Mesenchymal stem cell (in vitro differentiated cells and primary cell): ENCODE results near the gene HOMEZ.
"Not testable (repeated sequence)": the region's sequence is repeated elsewhere in the genome, so short reads cannot be mapped to it uniquely, and the experiment has no call there.

Source experiments
- DNase-seq: peaks from one replicate; pipeline ENCODE4 v3.0.0-alpha.2; 2013
- H2AFZ ChIP-seq: one replicate; pipeline ENCODE4 v1.6.1; 2013; ENCODE audit warnings: low read depth, mild to moderate bottlenecking, control low read depth, inconsistent platforms, low read length, moderate library complexity
- H2AK5ac ChIP-seq: 2 replicates; pipeline ENCODE4 v1.6.1; 2013; ENCODE audit warnings: low read length, moderate library complexity, mild to moderate bottlenecking, inconsistent platforms; ENCODE audit not compliant: severe bottlenecking
- H2BK120ac ChIP-seq: one replicate; pipeline ENCODE4 v1.6.1; 2013; ENCODE audit warnings: low read depth, mild to moderate bottlenecking, inconsistent platforms, low read length, moderate library complexity
- H2BK12ac ChIP-seq, 2 experiments: one replicate each; pipeline ENCODE4 v1.6.1; 2013; ENCODE audit warnings: inconsistent platforms in 2 of 2, low read length in 2 of 2, mild to moderate bottlenecking in 2 of 2, moderate library complexity in 2 of 2, control low read depth in 1 of 2
- H2BK15ac ChIP-seq: one replicate; pipeline ENCODE4 v1.6.1; 2013; ENCODE audit warnings: mild to moderate bottlenecking, low read depth, inconsistent platforms; ENCODE audit not compliant: poor library complexity, severe bottlenecking
- H2BK5ac ChIP-seq: 2 replicates; pipeline ENCODE4 v1.6.1; 2013; ENCODE audit warnings: low read depth, mild to moderate bottlenecking, low read length, control low read depth, inconsistent platforms; ENCODE audit not compliant: poor library complexity, severe bottlenecking
- H3K14ac ChIP-seq, 2 experiments: one replicate each; pipeline ENCODE4 v1.6.1; 2013; ENCODE audit warnings: inconsistent platforms in 2 of 2, low read length in 2 of 2, control low read depth in 1 of 2, mild to moderate bottlenecking in 1 of 2, moderate library complexity in 1 of 2
- H3K18ac ChIP-seq, 2 experiments: one replicate each; pipeline ENCODE4 v1.6.1; 2013; ENCODE audit warnings: inconsistent platforms in 2 of 2, low read length in 2 of 2, control low read depth in 1 of 2, low read depth in 1 of 2, mild to moderate bottlenecking in 1 of 2
- H3K23ac ChIP-seq, 2 experiments: one replicate each; pipeline ENCODE4 v1.6.1; 2013; ENCODE audit warnings: inconsistent platforms in 2 of 2, low read length in 2 of 2, mild to moderate bottlenecking in 2 of 2, moderate library complexity in 2 of 2, control low read depth in 1 of 2
- H3K27ac ChIP-seq: 2 replicates; pipeline ENCODE4 v1.5.1; 2013; ENCODE audit warnings: mild to moderate bottlenecking, moderate library complexity, low read length, control low read depth, inconsistent platforms; ENCODE audit not compliant: poor library complexity, severe bottlenecking
- H3K27me3 ChIP-seq, 2 experiments: 2 replicates each; pipeline versions ENCODE4 v1.6.1 to v1.7.0; 2013; ENCODE audit warnings: low read length in 2 of 2, mild to moderate bottlenecking in 2 of 2, moderate library complexity in 2 of 2, control low read depth in 1 of 2, inconsistent platforms in 1 of 2; ENCODE audit not compliant: control insufficient read depth in 1 of 2, insufficient read depth in 1 of 2
- H3K36me3 ChIP-seq, 2 experiments: 2 replicates each; pipeline versions ENCODE4 v1.6.1 to v1.7.0; 2013; ENCODE audit warnings: low read length in 2 of 2, control low read depth in 1 of 2, inconsistent platforms in 1 of 2, low read depth in 1 of 2, mild to moderate bottlenecking in 1 of 2; ENCODE audit not compliant: insufficient read depth in 2 of 2, control insufficient read depth in 1 of 2
- H3K4ac ChIP-seq, 2 experiments: one replicate each; pipeline ENCODE4 v1.6.1; 2013; ENCODE audit warnings: inconsistent platforms in 2 of 2, low read length in 2 of 2, mild to moderate bottlenecking in 2 of 2, moderate library complexity in 2 of 2, control low read depth in 1 of 2, low read depth in 1 of 2
- H3K4me1 ChIP-seq: 2 replicates; pipeline ENCODE4 v1.6.1; 2013; ENCODE audit warnings: low read depth, low read length, control low read depth; ENCODE audit not compliant: control insufficient read depth, insufficient read depth
- H3K4me2 ChIP-seq: 2 replicates; pipeline ENCODE4 v1.6.1; 2013; ENCODE audit warnings: low read length, mild to moderate bottlenecking, inconsistent platforms; ENCODE audit not compliant: poor library complexity, severe bottlenecking
- H3K4me3 ChIP-seq, 2 experiments: 2 replicates each; pipeline versions ENCODE4 v1.5.1 to v1.7.0; 2013; ENCODE audit warnings: low read length in 2 of 2, mild to moderate bottlenecking in 2 of 2, control low read depth in 1 of 2, low read depth in 1 of 2; ENCODE audit not compliant: insufficient read depth in 1 of 2
- H3K79me1 ChIP-seq: replicated peaks from 2 replicates; pipeline ENCODE4 v1.6.1; 2013; ENCODE audit warnings: mild to moderate bottlenecking, control low read depth, low read length, inconsistent platforms; ENCODE audit not compliant: poor library complexity, severe bottlenecking
- H3K9ac ChIP-seq: 2 replicates; pipeline ENCODE4 v1.7.0; 2013; ENCODE audit warnings: mild to moderate bottlenecking, low read length, moderate library complexity
- H3K9me3 ChIP-seq: 2 replicates; pipeline ENCODE4 v1.7.0; 2013; ENCODE audit warnings: mild to moderate bottlenecking, low read length; ENCODE audit not compliant: control insufficient read depth
- H4K8ac ChIP-seq: one replicate; pipeline ENCODE4 v1.6.1; 2013; ENCODE audit warnings: inconsistent platforms, mild to moderate bottlenecking, low read length, moderate library complexity
- H4K91ac ChIP-seq: one replicate; pipeline ENCODE4 v1.6.1; 2013; ENCODE audit warnings: mild to moderate bottlenecking, low read length, inconsistent platforms
- WGBS: methylation state at CpG from one replicate; pipeline ENCODE4 v1.1.7; 2013; ENCODE audit warnings: mixed read lengths; 5-methylcytosine and 5-hydroxymethylcytosine counted together

Gene HOMEZ

GRCh38 chr14:23284654-23285529 lies 1.0 kb downstream of the HOMEZ start:
- no peaks in the 10 kb centered on the region for H3K9me3 ChIP-seq
- H3K79me1 ChIP-seq, result peaks cover 22% of the 10 kb centered on the region
- H2BK120ac ChIP-seq, result peak overlapping the region; percentile 54
- peak overlapping the region; percentile 26 for H2BK15ac ChIP-seq
- H3K4me1 ChIP-seq, result peaks cover 7% of the 10 kb centered on the region
- H3K9ac ChIP-seq, result peak overlapping the region; percentile 93
- no peak overlapping the region for H3K14ac ChIP-seq
- 38% methylated on average over 7 of the region's 9 CpGs for WGBS
- H3K36me3 ChIP-seq, result no peaks in the 10 kb centered on the region
- peak overlapping the region; percentile 89 to 94 for H3K4me3 ChIP-seq
- peak overlapping the region in 1 of 2 experiments; percentile 83 for H3K18ac ChIP-seq
- no peak overlapping the region for H3K27ac ChIP-seq
- peak overlapping the region; percentile 68 for H2AFZ ChIP-seq
- peak; percentile 41 for DNase-seq
- H3K27me3 ChIP-seq, result peaks cover 0 to 7% of the 10 kb centered on the region in 2 experiments
- H2AK5ac ChIP-seq, result peak overlapping the region; percentile 50
- no peak overlapping the region for H3K4ac ChIP-seq
- no peak overlapping the region for H4K8ac ChIP-seq
- peak overlapping the region; percentile 78 for H3K4me2 ChIP-seq
- H3K23ac ChIP-seq, result no peak overlapping the region
- H2BK12ac ChIP-seq, result no peak overlapping the region
- H4K91ac ChIP-seq, result no peak overlapping the region
- H2BK5ac ChIP-seq, result no peak overlapping the region

DNA sequence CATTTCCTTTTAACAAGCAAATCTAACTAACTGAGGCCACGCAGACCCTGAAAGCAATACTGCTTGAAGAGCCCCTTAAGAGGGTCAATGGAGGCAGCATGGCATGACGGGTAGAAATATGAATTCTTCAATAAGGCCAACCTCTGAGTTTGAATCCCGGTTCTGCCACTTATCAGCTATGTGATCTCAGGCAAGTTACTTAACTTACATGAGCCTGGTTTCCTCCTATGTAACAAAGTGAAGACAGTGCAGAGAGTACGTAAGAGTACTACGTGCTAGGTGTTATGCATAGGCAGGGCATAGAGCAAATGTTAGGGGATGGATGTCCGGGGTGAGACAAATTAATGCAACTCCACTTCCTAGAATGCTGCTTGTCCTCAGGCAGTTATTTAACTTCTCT lies 4.7 kb downstream of the HOMEZ start:
- Histone ChIP-seq H2AK5ac (no peak overlapping the region), H3K4me3 (no peak overlapping the region), H3K4me2 (no peak overlapping the region), H3K18ac (no peak overlapping the region), H2BK15ac (no peak overlapping the region), H2AFZ (no peak overlapping the region), H2BK120ac (no peak overlapping the region), H2BK12ac (no peak overlapping the region), H3K36me3 (peaks cover 7 to 9% of the 10 kb centered on the region in 2 experiments), H3K27me3 (no peaks in the 10 kb centered on the region), H2BK5ac (no peak overlapping the region), H3K23ac (no peak overlapping the region), H3K4me1 (peaks cover 4% of the 10 kb centered on the region), H3K9ac (no peak overlapping the region), H3K79me1 (peaks cover 32% of the 10 kb centered on the region), H4K8ac (no peak overlapping the region), H3K14ac (no peak overlapping the region), H3K4ac (no peak overlapping the region), H4K91ac (no peak overlapping the region), H3K9me3 (no peaks in the 10 kb centered on the region), H3K27ac (no peak overlapping the region)
- no peak for DNase-seq
- 91% methylated on average over 5 of the region's 6 CpGs for WGBS

DNA sequence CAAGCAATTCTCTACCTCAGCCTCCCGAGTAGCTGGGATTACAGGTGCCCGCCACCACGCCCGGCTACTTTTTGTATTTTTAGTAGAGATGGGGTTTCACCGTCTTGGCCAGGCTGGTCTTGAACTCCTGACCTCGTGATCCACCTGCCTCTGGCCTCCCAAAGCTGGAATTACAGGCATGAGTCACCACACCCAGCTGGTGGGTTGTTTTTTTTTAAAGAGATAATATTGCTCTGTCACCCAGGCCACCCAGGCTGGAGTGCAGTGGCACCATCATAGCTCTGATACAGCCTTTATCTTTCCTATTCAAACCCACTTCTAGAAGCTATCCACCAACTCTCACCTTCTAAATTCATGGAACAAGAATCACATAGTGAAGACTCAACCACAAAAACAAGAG lies 8.0 kb downstream of the HOMEZ start:
- not testable (repeated sequence) for H3K18ac ChIP-seq, DNase-seq, H3K4ac ChIP-seq, H3K23ac ChIP-seq, H2BK5ac ChIP-seq, H3K4me2 ChIP-seq, H3K4me1 ChIP-seq, H2AFZ ChIP-seq, H4K91ac ChIP-seq, H3K27ac ChIP-seq, H2BK12ac ChIP-seq, H2AK5ac ChIP-seq, H3K4me3 ChIP-seq, H2BK120ac ChIP-seq, H4K8ac ChIP-seq, H3K9ac ChIP-seq, H2BK15ac ChIP-seq, H3K9me3 ChIP-seq, H3K14ac ChIP-seq, H3K27me3 ChIP-seq
- Histone ChIP-seq H3K79me1 (peaks cover 30% of the 10 kb centered on the region), H3K36me3 (peaks cover 14 to 22% of the 10 kb centered on the region in 2 experiments)
- 87% methylated on average over 6 of the region's 6 CpGs for WGBS

DNA sequence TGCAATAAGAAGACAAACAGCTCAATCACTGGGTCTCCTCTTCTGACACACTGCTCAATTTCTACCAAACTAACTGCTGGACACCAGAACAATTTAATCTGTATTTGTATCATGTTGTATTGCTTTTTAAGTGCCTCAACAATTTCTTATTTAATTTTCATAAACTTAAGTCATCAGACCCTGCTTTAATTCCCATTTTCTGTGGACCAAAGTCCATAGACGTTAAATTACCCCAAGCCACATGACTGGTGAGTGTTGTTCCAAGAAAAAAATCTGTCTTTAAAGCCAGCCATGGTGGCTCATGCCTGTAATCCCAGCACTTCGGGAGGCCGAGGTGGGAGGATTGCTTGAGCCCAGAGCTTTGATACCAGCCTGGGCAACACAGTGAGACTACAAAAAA lies 8.7 kb downstream of the HOMEZ start:
- H3K9me3 ChIP-seq, result no peaks in the 10 kb centered on the region
- no peak overlapping the region for H2BK5ac ChIP-seq
- H3K27ac ChIP-seq, result no peak overlapping the region
- H4K8ac ChIP-seq, result no peak overlapping the region
- H3K4me3 ChIP-seq, result no peak overlapping the region
- H2BK120ac ChIP-seq, result no peak overlapping the region
- H3K18ac ChIP-seq, result no peak overlapping the region
- peaks cover 14 to 22% of the 10 kb centered on the region in 2 experiments for H3K36me3 ChIP-seq
- no peak for DNase-seq
- H3K4ac ChIP-seq, result no peak overlapping the region
- H2AFZ ChIP-seq, result no peak overlapping the region
- no peak overlapping the region for H3K14ac ChIP-seq
- no peak overlapping the region for H2BK15ac ChIP-seq
- H2AK5ac ChIP-seq, result no peak overlapping the region
- no peaks in the 10 kb centered on the region for H3K27me3 ChIP-seq
- no peak overlapping the region for H3K9ac ChIP-seq
- peaks cover 2% of the 10 kb centered on the region for H3K4me1 ChIP-seq
- H3K4me2 ChIP-seq, result no peak overlapping the region
- no peak overlapping the region for H3K23ac ChIP-seq
- WGBS, result 98% methylated on average over 3 of the region's 3 CpGs
- H2BK12ac ChIP-seq, result no peak overlapping the region
- no peak overlapping the region for H4K91ac ChIP-seq
- peaks cover 28% of the 10 kb centered on the region for H3K79me1 ChIP-seq
